Type B pancreatic cell (in vitro differentiated cells): ENCODE results near the gene CYREN. TPM values are rescaled to one million over a fixed set of nuclear protein-coding genes. Genes with fewer than 3 reads are reported as not detected.

Experiments used
- DNase-seq: peaks from one replicate; pipeline ENCODE4 v3.0.0; 2021; ENCODE audit warnings: mixed read lengths; ENCODE audit not compliant: unreplicated experiment; ENCODE audit errors: extremely low spot score
- H3K27ac Mint-ChIP-seq: 2 replicates; pipeline ENCODE4 v1.8.0; 2021; ENCODE audit warnings: mild to moderate bottlenecking, mixed read lengths
- H3K27me3 Mint-ChIP-seq: 2 replicates; pipeline ENCODE4 v1.8.0; 2021; ENCODE audit warnings: mixed read lengths
- H3K36me3 Mint-ChIP-seq: 2 replicates; pipeline ENCODE4 v1.8.0; 2021; ENCODE audit warnings: mixed read lengths
- H3K4me1 Mint-ChIP-seq: one replicate; pipeline ENCODE4 v1.8.0; 2021; ENCODE audit warnings: mixed read lengths; ENCODE audit not compliant: unreplicated experiment
- H3K4me3 Mint-ChIP-seq: 2 replicates; pipeline ENCODE4 v1.8.0; 2021; ENCODE audit warnings: mild to moderate bottlenecking, mixed read lengths
- H3K9me3 Mint-ChIP-seq: 2 replicates; pipeline ENCODE4 v1.8.0; 2021; ENCODE audit warnings: mixed read lengths
- CTCF ChIP-seq: fragments of 200-600 bp; sonication (generic); conservative IDR thresholded peaks from 2 replicates; pipeline ENCODE4 v1.5.0; 2021; ENCODE audit warnings: antibody characterized with exemption, mild to moderate bottlenecking
- total RNA-seq: library from RNA; stranded (reverse); gene quantifications from 2 replicates; pipeline ENCODE4 v1.2.1, GENCODE V29; 2021; ENCODE audit warnings: low replicate concordance

Gene CYREN
- total RNA-seq, 1 donor from 2014 or later = 51.0 TPM

DNA sequence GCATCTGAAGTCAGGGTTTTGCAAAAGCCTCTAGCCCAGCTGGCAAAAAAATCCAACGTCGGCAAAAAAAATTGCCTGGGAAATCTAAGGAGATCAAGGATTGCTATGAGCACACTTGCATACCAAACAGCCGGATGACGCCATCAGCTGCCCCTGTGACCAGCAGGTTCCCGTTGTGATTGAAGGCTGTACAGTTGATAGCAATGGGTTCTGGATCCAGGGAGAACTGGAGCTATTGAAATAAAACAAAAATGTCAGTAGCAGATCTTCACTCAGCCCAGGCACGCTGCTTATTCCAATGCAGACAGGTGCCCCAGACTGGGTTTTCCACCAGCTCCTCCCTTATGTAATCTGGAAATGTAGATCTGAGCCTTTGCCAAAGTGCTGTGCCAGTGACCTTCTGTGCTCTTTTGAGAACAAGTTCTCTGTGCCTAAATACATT lies 18.7 kb upstream of the CYREN start:
- Mint-ChIP-seq H3K4me1 (peaks cover 19% of the 10 kb centered on the region), H3K36me3 (peaks cover 35% of the 10 kb centered on the region), H3K4me3 (no peak overlapping the region), H3K9me3 (no peaks in the 10 kb centered on the region), H3K27me3 (no peaks in the 10 kb centered on the region), H3K27ac (no peak overlapping the region)
- no peak for TF ChIP-seq CTCF
- DNase-seq = no peak

- H3K4me3 Mint-ChIP-seq = no peak overlapping the region
- H3K4me1 Mint-ChIP-seq = peaks cover 11% of the 10 kb centered on the region
- no peaks in the 10 kb centered on the region for H3K27me3 Mint-ChIP-seq
- no peak for DNase-seq
- no peak overlapping the region for H3K27ac Mint-ChIP-seq
- H3K36me3 Mint-ChIP-seq = peaks cover 37% of the 10 kb centered on the region
- H3K9me3 Mint-ChIP-seq = peaks cover 5% of the 10 kb centered on the region
- TF ChIP-seq CTCF = no peak
Measured at GRCh38 chr7:135188298-135188984, 17.9 kb upstream of the CYREN start.

DNA sequence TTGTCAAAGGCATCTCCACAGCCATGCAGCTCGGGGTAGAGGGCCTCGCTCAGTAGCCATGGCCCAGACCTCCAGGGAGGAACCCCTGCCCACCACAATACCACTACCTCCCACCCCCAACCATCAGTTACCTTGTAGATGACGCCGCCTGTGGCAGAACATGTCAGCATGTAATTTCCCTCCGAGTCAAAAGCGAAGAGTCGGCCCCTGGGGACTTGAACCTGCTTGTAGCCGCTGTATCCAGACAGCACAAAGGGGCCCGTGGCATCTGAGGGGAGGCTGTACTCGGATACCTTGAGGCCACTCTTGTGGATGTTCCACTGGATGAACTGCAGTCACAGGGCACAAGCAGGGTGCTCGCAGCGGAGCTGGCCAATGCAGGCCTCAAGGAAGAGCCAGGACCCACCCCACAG lies 16.3 kb upstream of the CYREN start:
- peaks cover 11% of the 10 kb centered on the region for H3K4me1 Mint-ChIP-seq
- H3K9me3 Mint-ChIP-seq = peaks cover 11% of the 10 kb centered on the region
- DNase-seq = no peak
- peaks cover 33% of the 10 kb centered on the region for H3K36me3 Mint-ChIP-seq
- no peaks in the 10 kb centered on the region for H3K27me3 Mint-ChIP-seq
- no peak for TF ChIP-seq CTCF
- no peak overlapping the region for H3K27ac Mint-ChIP-seq
- H3K4me3 Mint-ChIP-seq = no peak overlapping the region

DNA sequence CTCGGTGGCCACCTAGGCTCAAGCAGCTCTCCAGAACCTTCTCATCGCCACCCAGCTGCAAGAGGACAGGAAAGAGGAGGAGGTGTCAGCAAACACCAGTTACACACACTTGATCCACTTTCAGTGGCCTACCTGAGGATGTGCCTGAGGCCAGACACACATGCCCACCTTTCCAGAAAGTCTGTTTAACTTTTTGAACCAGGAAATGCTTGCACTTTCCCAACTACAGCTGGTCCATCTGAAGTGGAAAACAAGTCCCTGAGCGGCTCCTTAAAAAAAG lies 15.7 kb upstream of the CYREN start:
- DNase-seq = no peak
- Mint-ChIP-seq H3K36me3 (peaks cover 36% of the 10 kb centered on the region), H3K9me3 (peaks cover 16% of the 10 kb centered on the region), H3K27ac (no peak overlapping the region), H3K4me1 (peaks cover 11% of the 10 kb centered on the region), H3K4me3 (no peak overlapping the region), H3K27me3 (no peaks in the 10 kb centered on the region)
- no peak for TF ChIP-seq CTCF

GRCh38 chr7:135185471-135186260 lies 15.2 kb upstream of the CYREN start:
- Mint-ChIP-seq H3K9me3 (peaks cover 19% of the 10 kb centered on the region), H3K4me1 (peaks cover 11% of the 10 kb centered on the region), H3K4me3 (no peak overlapping the region), H3K36me3 (peaks cover 38% of the 10 kb centered on the region), H3K27me3 (no peaks in the 10 kb centered on the region), H3K27ac (no peak overlapping the region)
- TF ChIP-seq CTCF = no peak
- no peak for DNase-seq
